Lung (tissue), 12 donors: ENCODE data around the gene KANSL2. TPM values are rescaled to one million over a fixed set of nuclear protein-coding genes. Genes with fewer than 3 reads are reported as not detected.

ENCODE experiments used
- ATAC-seq: fragments of 200-7000 bp; cut with Tn5 transposase; one replicate; pipeline ENCODE4 v1.9.1; 2020; ENCODE audit warnings: moderate number of reproducible peaks; ENCODE audit not compliant: insufficient read depth, low FRiP score
- DNase-seq, 3 donors: peaks; one replicate each; pipeline ENCODE4 v3.0.0-alpha.2; 2013 to 2017
- H3K27ac ChIP-seq, 2 donors: one replicate each; pipeline ENCODE4 v1.5.1; 2013; ENCODE audit warnings: mild to moderate bottlenecking in 2 of 2, moderate library complexity in 2 of 2, control low read depth in 1 of 2, inconsistent platforms in 1 of 2, low read depth in 1 of 2, low read length in 1 of 2
- H3K27me3 ChIP-seq, 3 donors: one replicate each; pipeline ENCODE4 v1.5.1; 2013; ENCODE audit warnings: low read length in 2 of 3; ENCODE audit not compliant: control insufficient read depth in 3 of 3, insufficient read depth in 3 of 3
- H3K36me3 ChIP-seq, 4 donors: one replicate each; pipeline ENCODE4 v1.5.1; 2013; ENCODE audit warnings: low read length in 4 of 4, mild to moderate bottlenecking in 1 of 4, moderate library complexity in 1 of 4; ENCODE audit not compliant: control insufficient read depth in 4 of 4, insufficient read depth in 4 of 4
- H3K4me1 ChIP-seq, 5 donors: one replicate each; pipeline ENCODE4 v1.5.1; 2013; ENCODE audit warnings: low read length in 5 of 5, mild to moderate bottlenecking in 2 of 5, moderate library complexity in 1 of 5; ENCODE audit not compliant: control insufficient read depth in 5 of 5, insufficient read depth in 5 of 5
- H3K4me3 ChIP-seq: one replicate; pipeline ENCODE4 v1.5.1; 2013; ENCODE audit warnings: mild to moderate bottlenecking, control low read depth, moderate library complexity
- H3K9ac ChIP-seq, 2 donors: one replicate each; pipeline ENCODE4 v1.5.1; 2013; ENCODE audit warnings: low read length in 2 of 2, control low read depth in 1 of 2; ENCODE audit not compliant: insufficient read depth in 1 of 2
- H3K9me3 ChIP-seq, 4 donors: one replicate each; pipeline ENCODE4 v1.5.1; 2013; ENCODE audit warnings: low read length in 3 of 4, mild to moderate bottlenecking in 1 of 4, moderate library complexity in 1 of 4; ENCODE audit not compliant: control insufficient read depth in 4 of 4, insufficient read depth in 3 of 4
- CTCF ChIP-seq: IDR thresholded peaks from 2 replicates; pipeline ENCODE4 v1.5.1; 2012; ENCODE audit warnings: mild to moderate bottlenecking; ENCODE audit errors: control extremely low read depth, extremely low read depth
- WGBS, 2 donors: extraction: QIAGEN DNeasy Blood & Tissue Kit; methylation state at CpG; one replicate each; pipeline ENCODE4 v1.1.7; 2013; 5-methylcytosine and 5-hydroxymethylcytosine counted together
- polyA plus RNA-seq, 2 donors: library from polyadenylated mRNA; stranded (reverse); fragments of 200-250 nt; gene quantifications; one replicate each; pipeline ENCODE4 v1.2.1, GENCODE V29; 2013
- total RNA-seq, 2 donors: library from RNA; depleted of rRNA in 1 of 2; stranded (reverse); fragments of >200 nt in 1 of 2; gene quantifications; one replicate each; pipeline ENCODE4 v1.2.1, GENCODE V29; 2014 to 2021
- donor health status: control.
- donor health status: control.
- donor health status: Bipolar disorder and iron deficiency.
- donor health status: healthy.
- donor health status: DM: yes; HTN: yes; CAD: no.

KANSL2 gene
- total and polyA plus RNA-seq, 4 donors, result 25.8 to 45.1 (median 33.0) TPM

- H3K9ac ChIP-seq, result peak overlapping the region; percentile 58 to 66
- H3K4me1 ChIP-seq, result peaks cover 5 to 24% (median 6%) of the 10 kb centered on the region in 5 donors
- peaks cover 3 to 9% (median 7%) of the 10 kb centered on the region in 4 donors for H3K36me3 ChIP-seq
- H3K9me3 ChIP-seq, result peaks cover 0 to 6% (median 0%) of the 10 kb centered on the region in 4 donors
- TF ChIP-seq CTCF, result no peak
- peak overlapping the region; percentile 49 for H3K4me3 ChIP-seq
- 11 to 13% methylated on average over 21 of the region's 21 CpGs for WGBS, 2 donors
- H3K27me3 ChIP-seq, result no peaks in the 10 kb centered on the region
- H3K27ac ChIP-seq, result peak overlapping the region; percentile 88 to 93
- peak; percentile 21 to 54 (median 24) for DNase-seq
- ATAC-seq, result no peak
These were observed 35.2 kb upstream of the KANSL2 start for GRCh38 chr12:48717252-48717695.

GRCh38 chr12:48716493-48717251 is 34.6 kb upstream of the KANSL2 start, which contains the start of gene CCNT1:
CCNT1 (minus strand) TSS chr12:48716707; CDS start chr12:48716675, 32 bp downstream.
- ATAC-seq, result peak; percentile 94
- Histone ChIP-seq H3K27me3 (no peaks in the 10 kb centered on the region), H3K4me1 (peaks cover 5 to 24% (median 5%) of the 10 kb centered on the region in 5 donors), H3K9ac (peak within 1 kb of the TSS; percentile 97 to 98), H3K27ac (peak within 1 kb of the TSS; percentile 88 to 93), H3K36me3 (peaks cover 3 to 11% (median 7%) of the 10 kb centered on the region in 4 donors), H3K9me3 (peaks cover 0 to 6% (median 0%) of the 10 kb centered on the region in 4 donors), H3K4me3 (peak within 1 kb of the TSS; percentile 71)
- WGBS, 2 donors, result 0% methylated on average over 61 of the region's 61 CpGs
- DNase-seq, result peak; percentile 99 to 100 (median 100)
- TF ChIP-seq CTCF, result no peak

- Histone ChIP-seq H3K27ac (peak overlapping the region; percentile 88 to 93), H3K36me3 (peaks cover 5 to 11% (median 7%) of the 10 kb centered on the region in 4 donors), H3K9ac (peak overlapping the region; percentile 97 to 98), H3K27me3 (no peaks in the 10 kb centered on the region), H3K4me1 (peaks cover 5 to 24% (median 5%) of the 10 kb centered on the region in 5 donors), H3K4me3 (peak overlapping the region; percentile 71), H3K9me3 (peaks cover 0 to 6% (median 0%) of the 10 kb centered on the region in 4 donors)
- 0 to 1% methylated on average over 17 of the region's 17 CpGs for WGBS, 2 donors
- DNase-seq (no peak), ATAC-seq (no peak)
- no peak for TF ChIP-seq CTCF
These were observed 34.1 kb upstream of the KANSL2 start for GRCh38 chr12:48716168-48716492.
